ENCODE measurements around the gene EXOC3L1. TPM values are rescaled to one million over a fixed set of nuclear protein-coding genes. Genes with fewer than 3 reads are reported as not detected.

The EXOC3L1 gene
- total RNA-seq, 2 experiments from 2014 or later: 0.23 TPM; not detected in 1

- no peak for ATAC-seq
- intact Hi-C loops (cut with micrococcal nuclease): no loop called here
- ChIA-PET CTCF (no interaction called here), POLR2A (interaction anchor here (1.8 to 2.4 kb wide), 3 partner anchors 9 to 24 kb away, joined by 4 to 10 read pairs (median 7); partner anchors contain the start of gene TMEM208)
- no peak for DNase-seq
- no peak for TF ChIP-seq CTCF (IDR thresholded peaks at IDR 0.05)
- Mint-ChIP-seq H3K4me3 (no peak overlapping the region), H3K36me3 (ENCODE audit: low read depth) (peaks cover 25% of the 10 kb centered on the region), H3K27ac (no peak overlapping the region), H3K4me1 (ENCODE audit: low read depth) (no peaks in the 10 kb centered on the region), H3K27me3 (no peaks in the 10 kb centered on the region), H3K9me3 (no peaks in the 10 kb centered on the region)
Observed at GRCh38 chr16:67202956-67203493, 13.1 kb upstream of the EXOC3L1 start.

DNA sequence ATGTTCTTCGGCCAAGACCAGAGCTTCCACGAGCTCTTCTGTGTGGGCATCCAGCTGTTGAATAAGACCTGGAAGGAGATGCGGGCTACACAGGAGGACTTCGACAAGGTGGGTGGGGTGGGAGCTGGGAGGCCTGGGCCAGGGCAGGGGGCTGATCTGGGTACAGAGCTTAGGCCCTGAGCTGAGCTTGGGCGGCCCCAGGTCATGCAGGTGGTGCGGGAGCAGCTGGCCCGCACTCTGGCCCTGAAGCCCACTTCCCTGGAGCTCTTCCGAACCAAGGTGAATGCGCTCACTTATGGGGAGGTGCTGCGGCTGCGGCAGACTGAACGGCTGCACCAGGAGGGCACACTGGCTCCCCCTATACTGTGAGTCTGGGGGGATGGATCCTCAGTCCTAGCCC, 12.5 kb upstream of the EXOC3L1 start:
- ATAC-seq (no peak), DNase-seq (no peak)
- POLR2A ChIA-PET: interaction anchor here (2.0 to 2.4 kb wide), 2 partner anchors 9 to 25 kb away, joined by 4 to 10 read pairs; partner anchors contain the start of gene TMEM208
- no peak for TF ChIP-seq CTCF (IDR thresholded peaks at IDR 0.05)
- CTCF ChIA-PET: no interaction called here
- intact Hi-C loops (cut with micrococcal nuclease): no loop called here
- Mint-ChIP-seq H3K27ac (no peak overlapping the region), H3K9me3 (no peaks in the 10 kb centered on the region), H3K4me1 (ENCODE audit: low read depth) (no peaks in the 10 kb centered on the region), H3K36me3 (ENCODE audit: low read depth) (peaks cover 29% of the 10 kb centered on the region), H3K4me3 (no peak overlapping the region), H3K27me3 (no peaks in the 10 kb centered on the region)

- H3K27ac Mint-ChIP-seq: no peak overlapping the region
- H3K9me3 Mint-ChIP-seq: no peaks in the 10 kb centered on the region
- TF ChIP-seq CTCF (IDR thresholded peaks at IDR 0.05): no peak
- peaks cover 33% of the 10 kb centered on the region for H3K36me3 Mint-ChIP-seq (ENCODE audit: low read depth)
- DNase-seq (no peak), ATAC-seq (no peak)
- ChIA-PET CTCF (no interaction called here), POLR2A (interaction anchor here (2.0 to 2.4 kb wide), 2 partner anchors 10 to 26 kb away, joined by 4 to 10 read pairs; partner anchors contain the start of gene TMEM208)
- intact Hi-C loops (cut with micrococcal nuclease): no loop called here
- no peak overlapping the region for H3K4me3 Mint-ChIP-seq
- H3K4me1 Mint-ChIP-seq (ENCODE audit: low read depth): peaks cover 4% of the 10 kb centered on the region
- no peaks in the 10 kb centered on the region for H3K27me3 Mint-ChIP-seq
Observed at GRCh38 chr16:67201411-67202345, 11.7 kb upstream of the EXOC3L1 start.

DNA sequence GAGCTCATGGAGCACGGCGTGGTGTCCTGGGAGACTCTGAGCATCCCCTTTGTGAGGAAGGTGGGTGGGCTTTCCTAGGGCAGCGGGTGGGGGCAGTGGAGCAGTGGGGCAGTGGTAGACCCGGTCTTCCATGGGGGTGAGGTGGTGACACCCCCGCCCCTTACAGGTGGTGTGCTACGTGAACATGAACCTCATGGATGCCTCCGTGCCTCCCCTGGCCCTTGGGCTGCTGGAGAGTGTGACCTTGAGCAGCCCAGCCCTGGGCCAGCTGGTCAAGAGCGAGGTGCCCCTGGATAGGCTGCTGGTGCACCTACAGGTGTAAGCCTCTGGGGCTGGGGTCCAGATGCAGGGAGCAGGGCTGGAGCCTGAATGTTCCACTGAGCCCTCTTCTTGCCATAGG, 10.6 kb upstream of the EXOC3L1 start:
- CTCF ChIA-PET: no interaction called here

More for the DNA sequence above, 10.6 kb upstream of the EXOC3L1 start:
- POLR2A ChIA-PET: interaction anchor here (0.6 to 1.3 kb wide), 2 partner anchors 26 to 66 kb away, joined by 3 read pairs; partner anchors contain the start of gene TMEM208
- TF ChIP-seq CTCF (IDR thresholded peaks at IDR 0.05): no peak
- DNase-seq (no peak), ATAC-seq (no peak)
- Mint-ChIP-seq H3K4me3 (no peak overlapping the region), H3K4me1 (ENCODE audit: low read depth) (peaks cover 16% of the 10 kb centered on the region), H3K27me3 (no peaks in the 10 kb centered on the region), H3K9me3 (no peaks in the 10 kb centered on the region), H3K36me3 (ENCODE audit: low read depth) (peaks cover 41% of the 10 kb centered on the region), H3K27ac (no peak overlapping the region)
- intact Hi-C loops (cut with micrococcal nuclease): no loop called here
